Mesothelial cell of epicardium (in vitro differentiated cells): ENCODE data around the gene MCAM. TPM values are rescaled to one million over a fixed set of nuclear protein-coding genes. Genes with fewer than 3 reads are reported as not detected.

Experiments used
- DNase-seq, 2 experiments: peaks; one replicate each; pipeline ENCODE4 v3.0.0; 2021; ENCODE audit warnings: low spot score in 2 of 2; ENCODE audit not compliant: unreplicated experiment in 2 of 2
- H3K27ac Mint-ChIP-seq: 2 replicates; pipeline ENCODE4 v1.8.0; 2021; ENCODE audit warnings: mixed read lengths
- H3K27me3 Mint-ChIP-seq: 2 replicates; pipeline ENCODE4 v1.8.0; 2021; ENCODE audit warnings: low read depth, mixed read lengths
- H3K36me3 Mint-ChIP-seq: 2 replicates; pipeline ENCODE4 v1.8.0; 2021; ENCODE audit warnings: mixed read lengths
- H3K4me1 Mint-ChIP-seq: 2 replicates; pipeline ENCODE4 v1.8.0; 2021; ENCODE audit warnings: mixed read lengths
- H3K4me3 Mint-ChIP-seq: 2 replicates; pipeline ENCODE4 v1.8.0; 2021; ENCODE audit warnings: mild to moderate bottlenecking, moderate library complexity, mixed read lengths
- H3K9me3 Mint-ChIP-seq: 2 replicates; pipeline ENCODE4 v1.8.0; 2021; ENCODE audit warnings: mixed read lengths
- total RNA-seq: library from RNA; stranded (reverse); gene quantifications from 3 replicates; pipeline ENCODE4 v1.2.1, GENCODE V29; 2021
- TF ChIP-seq, protein P1 (sequence below): fragments of 200-600 bp; sonication (generic); IDR thresholded peaks from one replicate; pipeline ENCODE4 v1.5.0; 2021; ENCODE audit warnings: antibody characterized with exemption; ENCODE audit not compliant: unreplicated experiment

The MCAM gene
- total RNA-seq, 1 donor from 2014 or later: 26.7 TPM

DNA sequence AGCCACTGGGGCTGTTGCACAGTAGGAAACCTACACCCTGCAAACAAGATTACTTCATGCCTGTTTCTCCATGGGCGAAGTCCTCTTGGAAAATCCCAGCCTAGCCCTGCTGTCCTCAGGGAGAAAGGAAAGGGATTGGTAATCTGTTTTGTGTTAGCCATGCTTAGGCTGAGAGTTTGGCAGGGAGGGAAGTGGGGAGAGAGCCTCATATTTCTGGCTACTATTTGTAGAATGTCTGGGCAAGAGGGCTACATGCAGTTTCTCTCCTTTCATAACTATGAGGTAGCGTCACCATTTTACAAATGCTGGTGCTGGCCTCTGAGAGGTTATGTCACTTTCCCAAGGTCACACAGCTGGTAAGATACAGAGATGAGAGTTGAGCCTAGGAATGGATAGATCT lies 30.3 kb upstream of the MCAM start:
- Mint-ChIP-seq H3K36me3 (no peaks in the 10 kb centered on the region), H3K27me3 (peaks cover 41% of the 10 kb centered on the region), H3K9me3 (no peaks in the 10 kb centered on the region), H3K27ac (no peak overlapping the region), H3K4me3 (no peak overlapping the region), H3K4me1 (no peaks in the 10 kb centered on the region)
- DNase-seq: no peak
- TF ChIP-seq, protein P1, sequence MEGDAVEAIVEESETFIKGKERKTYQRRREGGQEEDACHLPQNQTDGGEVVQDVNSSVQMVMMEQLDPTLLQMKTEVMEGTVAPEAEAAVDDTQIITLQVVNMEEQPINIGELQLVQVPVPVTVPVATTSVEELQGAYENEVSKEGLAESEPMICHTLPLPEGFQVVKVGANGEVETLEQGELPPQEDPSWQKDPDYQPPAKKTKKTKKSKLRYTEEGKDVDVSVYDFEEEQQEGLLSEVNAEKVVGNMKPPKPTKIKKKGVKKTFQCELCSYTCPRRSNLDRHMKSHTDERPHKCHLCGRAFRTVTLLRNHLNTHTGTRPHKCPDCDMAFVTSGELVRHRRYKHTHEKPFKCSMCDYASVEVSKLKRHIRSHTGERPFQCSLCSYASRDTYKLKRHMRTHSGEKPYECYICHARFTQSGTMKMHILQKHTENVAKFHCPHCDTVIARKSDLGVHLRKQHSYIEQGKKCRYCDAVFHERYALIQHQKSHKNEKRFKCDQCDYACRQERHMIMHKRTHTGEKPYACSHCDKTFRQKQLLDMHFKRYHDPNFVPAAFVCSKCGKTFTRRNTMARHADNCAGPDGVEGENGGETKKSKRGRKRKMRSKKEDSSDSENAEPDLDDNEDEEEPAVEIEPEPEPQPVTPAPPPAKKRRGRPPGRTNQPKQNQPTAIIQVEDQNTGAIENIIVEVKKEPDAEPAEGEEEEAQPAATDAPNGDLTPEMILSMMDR: no peak

DNA sequence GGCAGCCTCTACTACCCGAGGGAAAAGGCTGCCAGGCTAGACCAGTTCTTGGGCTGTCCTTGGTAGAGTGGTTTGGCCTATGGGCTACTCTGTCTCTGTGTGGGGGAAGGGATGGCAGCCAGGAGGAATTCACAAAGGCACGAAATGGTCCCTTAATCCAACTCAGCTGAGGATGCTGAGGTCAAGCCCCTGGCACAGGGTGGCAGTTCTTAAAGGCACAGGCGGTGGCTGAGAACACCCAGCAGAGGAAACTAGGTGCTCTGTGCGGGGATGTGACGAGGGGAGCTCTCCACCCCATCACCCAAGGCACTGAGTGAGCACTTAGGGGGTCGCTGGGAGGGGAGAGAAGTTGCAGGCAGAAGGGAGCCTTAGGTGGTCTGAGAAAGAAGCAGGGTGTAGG lies 29.7 kb upstream of the MCAM start, which contains the start of gene MFRP:
Gene MFRP, minus strand, starts transcription at position 101 of the 400 bp plus-strand sequence. CDS start 192 bp downstream, outside the sequence.
- Mint-ChIP-seq H3K27me3 (peaks cover 47% of the 10 kb centered on the region), H3K4me3 (no peak within 1 kb of the TSS), H3K4me1 (no peaks in the 10 kb centered on the region), H3K27ac (no peak within 1 kb of the TSS), H3K36me3 (no peaks in the 10 kb centered on the region), H3K9me3 (no peaks in the 10 kb centered on the region)
- TF ChIP-seq, protein P1: no peak
- DNase-seq: no peak

DNA sequence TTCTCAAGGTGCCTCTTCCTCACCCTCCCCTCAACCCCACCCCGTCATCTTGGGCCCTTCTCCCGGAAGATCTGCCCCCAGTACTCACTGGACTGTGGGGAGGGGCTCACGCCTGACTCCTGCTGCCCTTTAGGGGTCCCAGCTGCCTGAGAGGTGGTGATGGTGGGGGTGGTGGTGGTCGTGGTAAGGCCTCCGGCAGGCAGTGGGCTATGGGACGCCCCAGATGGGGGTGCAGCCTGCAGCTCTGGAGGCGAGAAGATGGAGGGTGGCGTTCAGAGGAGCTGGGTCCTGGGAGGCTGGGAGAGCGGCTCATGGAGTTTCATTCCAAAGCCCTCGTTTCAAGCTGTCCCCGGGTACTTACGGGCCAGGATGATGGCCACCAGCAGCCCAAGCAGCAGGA lies 28.8 kb upstream of the MCAM start:
- DNase-seq: no peak
- H3K36me3 Mint-ChIP-seq: no peaks in the 10 kb centered on the region
- peaks cover 4% of the 10 kb centered on the region for H3K4me1 Mint-ChIP-seq

DNA sequence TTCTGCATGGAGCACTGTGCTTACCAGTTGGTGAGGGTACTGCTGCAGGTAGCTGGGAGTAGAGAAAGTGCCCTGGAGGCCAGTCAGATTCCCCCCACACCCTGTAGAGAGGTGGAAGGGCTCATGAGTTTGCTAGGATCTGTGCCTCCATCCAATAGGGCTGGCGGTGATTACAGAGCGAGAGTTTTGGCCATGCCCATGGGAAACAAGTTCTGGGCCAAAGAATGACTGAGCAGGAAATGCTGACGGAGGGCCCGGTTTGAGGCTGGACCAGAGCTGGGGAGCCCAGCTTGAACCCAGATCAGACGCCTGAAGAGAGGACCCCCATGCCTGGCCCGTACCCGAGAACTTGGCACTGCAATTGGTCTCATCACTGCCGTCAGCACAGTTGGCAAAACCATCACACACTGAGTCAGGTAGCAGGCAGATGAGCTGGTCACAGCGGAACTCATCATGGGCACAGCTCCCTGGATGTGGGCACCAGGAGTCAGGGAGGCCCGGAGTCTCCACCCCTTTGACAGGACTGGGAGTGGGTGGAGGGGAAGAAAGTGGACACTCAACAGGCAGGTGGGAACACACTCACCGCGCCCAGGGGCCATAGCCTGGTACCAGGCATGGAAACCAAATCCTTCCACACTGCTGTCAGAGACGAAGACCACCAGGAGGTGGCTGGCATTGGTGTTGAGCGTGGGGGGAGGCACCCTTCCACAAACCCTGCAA lies 27.5 kb upstream of the MCAM start:
- no peaks in the 10 kb centered on the region for H3K36me3 Mint-ChIP-seq

More for the DNA sequence above, 28.8 kb upstream of the MCAM start:
- no peak overlapping the region for H3K27ac Mint-ChIP-seq
- H3K4me3 Mint-ChIP-seq: no peak overlapping the region
- no peaks in the 10 kb centered on the region for H3K9me3 Mint-ChIP-seq
- peaks cover 55% of the 10 kb centered on the region for H3K27me3 Mint-ChIP-seq
- TF ChIP-seq, protein P1: no peak

DNA sequence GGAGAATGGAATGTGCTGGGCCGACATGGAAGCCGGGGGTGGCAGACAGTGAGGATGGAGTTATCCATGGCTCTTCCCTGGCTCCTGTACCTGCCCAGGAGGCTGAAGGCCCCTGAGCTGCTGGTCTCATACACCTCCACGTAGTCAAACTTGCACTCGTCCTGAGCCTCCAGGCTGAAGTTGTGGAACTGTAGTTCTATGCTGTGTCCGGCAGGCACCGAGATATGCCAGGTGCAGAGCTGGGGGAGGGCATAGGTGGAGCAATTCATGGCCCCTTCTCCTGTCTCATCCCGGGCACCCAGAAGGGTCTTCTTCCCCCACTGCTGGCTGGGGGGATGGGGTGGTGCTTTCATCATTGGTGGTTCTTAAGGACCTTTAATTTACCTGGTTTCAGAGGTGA lies 26.8 kb upstream of the MCAM start:
- no peak overlapping the region for H3K27ac Mint-ChIP-seq
- no peak overlapping the region for H3K4me3 Mint-ChIP-seq
- TF ChIP-seq, protein P1: no peak
- no peaks in the 10 kb centered on the region for H3K9me3 Mint-ChIP-seq
- H3K4me1 Mint-ChIP-seq: peaks cover 12% of the 10 kb centered on the region
- DNase-seq: no peak
- H3K36me3 Mint-ChIP-seq: no peaks in the 10 kb centered on the region
- H3K27me3 Mint-ChIP-seq: peaks cover 64% of the 10 kb centered on the region

More for the DNA sequence above, 27.5 kb upstream of the MCAM start:
- no peak overlapping the region for H3K27ac Mint-ChIP-seq
- peaks cover 56% of the 10 kb centered on the region for H3K27me3 Mint-ChIP-seq
- peaks cover 5% of the 10 kb centered on the region for H3K4me1 Mint-ChIP-seq
- TF ChIP-seq, protein P1: no peak
- no peak for DNase-seq
- no peak overlapping the region for H3K4me3 Mint-ChIP-seq
- H3K9me3 Mint-ChIP-seq: no peaks in the 10 kb centered on the region
